Measurements from ENCODE around the gene TIMP3. TPM values are rescaled to one million over a fixed set of nuclear protein-coding genes. Genes with fewer than 3 reads are reported as not detected.

TIMP3 gene
- total and polyA plus RNA-seq, 2 experiments from 2014 or later: 91.6 to 96.1 TPM

DNA sequence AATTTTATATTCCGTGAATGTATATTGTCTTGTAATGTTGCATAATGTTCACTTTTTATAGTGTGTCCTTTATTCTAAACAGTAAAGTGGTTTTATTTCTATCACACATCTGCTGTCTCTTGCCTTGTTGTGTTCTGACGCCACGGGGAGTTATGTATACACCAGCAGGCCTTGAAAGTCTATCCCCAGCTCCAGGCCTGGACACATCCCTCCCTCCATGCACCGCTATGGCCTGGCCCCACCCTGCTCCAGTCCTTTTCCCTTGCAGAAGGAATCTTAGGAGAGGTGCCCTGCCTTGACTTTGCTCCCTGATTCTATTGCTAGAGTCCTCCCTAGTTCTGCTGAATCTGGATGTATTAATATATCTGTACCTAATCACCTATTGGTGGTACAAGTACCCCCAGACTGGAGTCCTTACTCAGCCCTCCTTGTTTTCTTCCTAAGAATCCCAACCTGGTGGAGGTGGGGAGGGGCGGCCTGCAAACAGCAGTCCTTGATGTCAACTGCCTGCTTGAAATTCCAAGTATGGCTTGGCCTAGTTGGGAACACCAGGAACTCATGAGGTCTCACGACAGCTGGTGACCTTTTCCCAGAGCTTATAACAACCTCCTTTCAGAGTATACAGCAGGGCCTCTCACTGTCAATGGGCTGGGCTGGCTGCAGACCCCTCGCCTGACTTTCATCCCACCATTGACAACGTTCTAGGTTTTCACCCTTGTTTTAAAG is 61.6 kb downstream of the TIMP3 start:
- TF ChIP-seq, protein P1, sequence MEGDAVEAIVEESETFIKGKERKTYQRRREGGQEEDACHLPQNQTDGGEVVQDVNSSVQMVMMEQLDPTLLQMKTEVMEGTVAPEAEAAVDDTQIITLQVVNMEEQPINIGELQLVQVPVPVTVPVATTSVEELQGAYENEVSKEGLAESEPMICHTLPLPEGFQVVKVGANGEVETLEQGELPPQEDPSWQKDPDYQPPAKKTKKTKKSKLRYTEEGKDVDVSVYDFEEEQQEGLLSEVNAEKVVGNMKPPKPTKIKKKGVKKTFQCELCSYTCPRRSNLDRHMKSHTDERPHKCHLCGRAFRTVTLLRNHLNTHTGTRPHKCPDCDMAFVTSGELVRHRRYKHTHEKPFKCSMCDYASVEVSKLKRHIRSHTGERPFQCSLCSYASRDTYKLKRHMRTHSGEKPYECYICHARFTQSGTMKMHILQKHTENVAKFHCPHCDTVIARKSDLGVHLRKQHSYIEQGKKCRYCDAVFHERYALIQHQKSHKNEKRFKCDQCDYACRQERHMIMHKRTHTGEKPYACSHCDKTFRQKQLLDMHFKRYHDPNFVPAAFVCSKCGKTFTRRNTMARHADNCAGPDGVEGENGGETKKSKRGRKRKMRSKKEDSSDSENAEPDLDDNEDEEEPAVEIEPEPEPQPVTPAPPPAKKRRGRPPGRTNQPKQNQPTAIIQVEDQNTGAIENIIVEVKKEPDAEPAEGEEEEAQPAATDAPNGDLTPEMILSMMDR (IDR thresholded peaks at IDR 0.05; ENCODE audit: poor library complexity): no peak
- TF ChIP-seq EZH2phosphoT487 (IDR thresholded peaks at IDR 0.05; ENCODE audit: low read depth, severe bottlenecking, unreplicated experiment) (no peak), EZH2 (IDR thresholded peaks at IDR 0.05; ENCODE audit: borderline replicate concordance) (no peak)
- Histone ChIP-seq H3K36me3 (replicated peaks; ENCODE audit: insufficient read depth, low read depth) (no peaks in the 10 kb centered on the region), H3K4me2 (no peak overlapping the region), H3K27ac (no peak overlapping the region), H3K4me3 (no peak overlapping the region), H3K27me3 (no peaks in the 10 kb centered on the region), H2AFZ (no peak overlapping the region), H3K9me3 (ENCODE audit: low read depth) (no peaks in the 10 kb centered on the region), H3K9me2 (replicated peaks; ENCODE audit: insufficient read depth) (no peaks in the 10 kb centered on the region), H4K20me1 (ENCODE audit: insufficient read depth, poor library complexity, severe bottlenecking) (no peaks in the 10 kb centered on the region), H3K79me2 (no peaks in the 10 kb centered on the region), H3K4me1 (ENCODE audit: insufficient read depth) (no peaks in the 10 kb centered on the region)
- WGBS (ENCODE audit: low lambda C conversion rate, missing lambda C conversion rate): 89% methylated on average over 8 of the region's 8 CpGs
- DNase-seq (ENCODE audit: low spot score): no peak

DNA sequence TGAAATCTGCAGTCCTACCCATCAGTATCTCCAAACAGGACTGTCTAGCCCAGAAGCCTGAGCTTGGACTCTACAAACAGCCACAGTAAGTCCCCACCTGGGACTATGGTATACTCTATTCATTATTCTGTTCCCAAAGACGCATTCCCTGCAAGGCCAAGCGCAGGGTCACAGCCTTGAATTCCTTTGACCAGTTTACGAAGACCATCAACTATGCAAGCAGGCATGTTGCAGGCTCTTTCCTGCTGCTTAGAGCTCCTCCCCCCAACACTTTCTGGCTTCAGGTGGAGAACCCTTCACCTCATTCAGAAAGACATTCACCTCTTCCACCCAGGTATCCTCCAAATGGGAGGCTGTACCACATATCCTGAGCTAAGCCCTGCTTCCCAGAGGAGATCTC is 62.5 kb downstream of the TIMP3 start:
- Histone ChIP-seq H2AFZ (no peak overlapping the region), H3K79me2 (no peaks in the 10 kb centered on the region), H4K20me1 (ENCODE audit: insufficient read depth, poor library complexity, severe bottlenecking) (no peaks in the 10 kb centered on the region), H3K4me1 (ENCODE audit: insufficient read depth) (no peaks in the 10 kb centered on the region), H3K27ac (no peak overlapping the region), H3K9me2 (replicated peaks; ENCODE audit: insufficient read depth) (no peaks in the 10 kb centered on the region), H3K36me3 (replicated peaks; ENCODE audit: insufficient read depth, low read depth) (no peaks in the 10 kb centered on the region), H3K4me3 (no peak overlapping the region), H3K4me2 (no peak overlapping the region), H3K9me3 (ENCODE audit: low read depth) (no peaks in the 10 kb centered on the region), H3K27me3 (no peaks in the 10 kb centered on the region)
- DNase-seq (ENCODE audit: low spot score): no peak
- TF ChIP-seq, protein P1 (IDR thresholded peaks at IDR 0.05; ENCODE audit: poor library complexity): no peak
- no peak for TF ChIP-seq EZH2phosphoT487 (IDR thresholded peaks at IDR 0.05; ENCODE audit: low read depth, severe bottlenecking, unreplicated experiment)
- no peak for TF ChIP-seq EZH2 (IDR thresholded peaks at IDR 0.05; ENCODE audit: borderline replicate concordance)
- 92% methylated on average over 3 of the region's 3 CpGs for WGBS (ENCODE audit: low lambda C conversion rate, missing lambda C conversion rate)

DNA sequence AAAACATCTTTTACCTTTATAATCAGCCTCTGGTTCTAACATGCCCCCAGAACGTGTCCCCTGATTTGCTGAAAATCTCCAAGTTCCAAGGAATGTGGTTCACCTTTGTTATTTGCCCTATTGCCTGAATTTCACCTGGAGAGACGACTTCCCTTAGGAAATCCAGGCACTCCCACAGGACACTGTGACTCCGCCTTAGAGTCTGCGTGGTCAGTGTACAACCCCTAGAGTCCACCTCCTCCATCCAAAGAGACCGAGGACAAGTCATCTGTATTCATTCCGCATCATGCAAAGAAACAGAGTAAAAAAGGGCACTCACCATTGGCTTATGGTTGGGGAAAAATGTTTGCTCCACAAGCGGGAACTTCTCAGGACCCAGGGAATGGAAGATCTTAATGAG is 63.1 kb downstream of the TIMP3 start:
- no peak overlapping the region for H3K27ac ChIP-seq
- H3K79me2 ChIP-seq: no peaks in the 10 kb centered on the region
- WGBS (ENCODE audit: low lambda C conversion rate, missing lambda C conversion rate): 89% methylated on average over 7 of the region's 7 CpGs
- H2AFZ ChIP-seq: no peak overlapping the region
- no peak overlapping the region for H3K4me2 ChIP-seq
- H3K36me3 ChIP-seq (replicated peaks; ENCODE audit: insufficient read depth, low read depth): no peaks in the 10 kb centered on the region
- no peaks in the 10 kb centered on the region for H3K4me1 ChIP-seq (ENCODE audit: insufficient read depth)
- no peak overlapping the region for H3K4me3 ChIP-seq
- no peak for DNase-seq (ENCODE audit: low spot score)
- H3K9me3 ChIP-seq (ENCODE audit: low read depth): no peaks in the 10 kb centered on the region
- H3K9me2 ChIP-seq (replicated peaks; ENCODE audit: insufficient read depth): no peaks in the 10 kb centered on the region
- no peaks in the 10 kb centered on the region for H4K20me1 ChIP-seq (ENCODE audit: insufficient read depth, poor library complexity, severe bottlenecking)
- no peaks in the 10 kb centered on the region for H3K27me3 ChIP-seq
- TF ChIP-seq, protein P1 (IDR thresholded peaks at IDR 0.05; ENCODE audit: poor library complexity): no peak
- TF ChIP-seq EZH2 (IDR thresholded peaks at IDR 0.05; ENCODE audit: borderline replicate concordance): no peak
- no peak for TF ChIP-seq EZH2phosphoT487 (IDR thresholded peaks at IDR 0.05; ENCODE audit: low read depth, severe bottlenecking, unreplicated experiment)
